OCI-LY7 (cell line): ENCODE data around the gene YTHDF1. TPM values are rescaled to one million over a fixed set of nuclear protein-coding genes. Genes with fewer than 3 reads are reported as not detected.

ENCODE experiments used
- BruUV-seq: library from RNA; stranded (reverse); fragments of 400-500 nt; replicated peaks from 2 replicates; lab custom pipeline; 2021; lab: Mats Ljungman, UMichigan
- CTCF ChIA-PET: fragments of 300-600 bp; sonication (Branson Sonifier 250); formaldehyde crosslinking; loops from one replicate; lab custom pipeline; 2022; ENCODE audit warnings: antibody characterized with exemption; ENCODE audit not compliant: unreplicated experiment; lab: Charles Lee
- POLR2A ChIA-PET: fragments of 300-600 bp; sonication (Branson Sonifier 250); formaldehyde crosslinking; loops from one replicate; lab custom pipeline; 2022; ENCODE audit warnings: antibody characterized with exemption; lab: Charles Lee
- DNase-seq: peaks from one replicate; pipeline ENCODE4 v3.0.0-alpha.2; 2015; ENCODE audit warnings: low spot score
- H2AFZ ChIP-seq: fragments of 200-600 bp; sonication (generic), shearing (Covaris generic); 2 replicates; pipeline ENCODE4 v1.6.1; 2014; ENCODE audit warnings: mild to moderate bottlenecking, antibody characterized with exemption, low read length, moderate library complexity
- H3K27ac ChIP-seq: fragments of 200-600 bp; sonication (generic); 2 replicates; pipeline ENCODE4 v1.5.1; 2014; ENCODE audit warnings: mixed run types, low read depth, mild to moderate bottlenecking, moderate library complexity, low read length, inconsistent platforms; ENCODE audit not compliant: poor library complexity, severe bottlenecking
- H3K36me3 ChIP-seq: fragments of 200-600 bp; sonication (generic); 2 replicates; pipeline ENCODE4 v1.6.1; 2014; ENCODE audit warnings: mild to moderate bottlenecking, antibody characterized with exemption, low read length, moderate library complexity, mixed read lengths; ENCODE audit not compliant: insufficient read depth
- H3K4me1 ChIP-seq: fragments of 200-600 bp; sonication (generic); 2 replicates; pipeline ENCODE4 v1.5.1; 2014; ENCODE audit warnings: mild to moderate bottlenecking, low read length; ENCODE audit not compliant: insufficient read depth, poor library complexity, severe bottlenecking
- H3K4me2 ChIP-seq: fragments of 200-600 bp; sonication (generic); 2 replicates; pipeline ENCODE4 v1.6.1; 2014; ENCODE audit warnings: mild to moderate bottlenecking, low read length
- H3K4me3 ChIP-seq: fragments of 200-600 bp; sonication (generic); 2 replicates; pipeline ENCODE4 v1.5.1; 2014; ENCODE audit warnings: mild to moderate bottlenecking, low read depth, low read length; ENCODE audit not compliant: poor library complexity, severe bottlenecking
- H3K79me2 ChIP-seq: fragments of 200-600 bp; sonication (generic); 2 replicates; pipeline ENCODE4 v1.6.1; 2016; ENCODE audit warnings: low read depth, mild to moderate bottlenecking, low read length, moderate library complexity, mixed read lengths; ENCODE audit not compliant: insufficient read depth
- H3K9me2 ChIP-seq: fragments of 200-600 bp; sonication (generic); 2 replicates; pipeline ENCODE4 v1.6.1; 2016; ENCODE audit warnings: mild to moderate bottlenecking, low read length, mixed read lengths; ENCODE audit not compliant: insufficient read depth
- H3K9me3 ChIP-seq: fragments of 200-600 bp; sonication (generic); 2 replicates; pipeline ENCODE4 v1.6.1; 2014; ENCODE audit warnings: mild to moderate bottlenecking, mixed run types, low read length, mixed read lengths
- H4K20me1 ChIP-seq: fragments of 200-600 bp; sonication (generic); 2 replicates; pipeline ENCODE4 v1.6.1; 2014; ENCODE audit warnings: mild to moderate bottlenecking, antibody characterized with exemption, low read length, moderate library complexity, mixed read lengths; ENCODE audit not compliant: insufficient read depth
- EZH2phosphoT487 ChIP-seq: fragments of 200-600 bp; sonication (generic); IDR thresholded peaks from 2 replicates; pipeline ENCODE4 v1.6.1; 2018; ENCODE audit warnings: low read depth, borderline replicate concordance, mild to moderate bottlenecking, mixed run types, antibody characterized with exemption, low read length, moderate library complexity, mixed read lengths
- intact Hi-C: fragments of 100-400 bp; cut with micrococcal nuclease; formaldehyde crosslinking; loops from one replicate; pipeline ENCODE4 v1.10.0; 2022; ENCODE audit not compliant: unreplicated experiment
- total RNA-seq, 2 experiments: library from RNA; depleted of rRNA in 1 of 2; stranded (reverse); fragments of >200 nt in 1 of 2; shearing (Covaris generic) in 1 of 2; gene quantifications; 2 replicates each; pipeline ENCODE4 v1.2.3, GENCODE V29; 2014 to 2022
- TF ChIP-seq, protein P1 (sequence below): fragments of 200-600 bp; sonication (generic); conservative IDR thresholded peaks from 2 replicates; pipeline ENCODE4 v1.5.1; 2014; ENCODE audit warnings: mild to moderate bottlenecking, antibody characterized with exemption, low read length, moderate library complexity, mixed read lengths

YTHDF1 gene
- total RNA-seq, 2 experiments from 2014 or later, result 31.3 to 42.7 TPM

DNA sequence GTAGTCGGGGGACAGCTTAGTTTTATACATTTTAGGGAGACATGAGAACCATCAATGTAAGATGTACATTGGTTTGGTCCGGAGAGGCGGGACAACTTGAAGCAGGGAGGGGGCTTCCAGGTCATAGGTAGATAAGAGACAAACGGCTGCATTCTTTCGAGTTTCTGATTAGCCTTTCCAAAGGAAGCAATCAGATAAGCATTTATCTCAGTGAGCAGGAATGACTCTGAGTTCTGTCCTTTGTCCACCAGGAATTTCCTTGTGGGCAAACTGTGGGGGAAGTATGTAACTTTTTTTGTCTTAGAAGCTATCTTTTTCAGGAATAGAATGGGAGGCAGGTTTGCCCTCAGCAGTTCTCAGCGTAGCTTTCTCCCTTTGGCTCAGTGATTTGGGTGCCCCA is 1.4 kb downstream of the YTHDF1 start:
- BruUV-seq, result TSS peak; percentile 59

DNA sequence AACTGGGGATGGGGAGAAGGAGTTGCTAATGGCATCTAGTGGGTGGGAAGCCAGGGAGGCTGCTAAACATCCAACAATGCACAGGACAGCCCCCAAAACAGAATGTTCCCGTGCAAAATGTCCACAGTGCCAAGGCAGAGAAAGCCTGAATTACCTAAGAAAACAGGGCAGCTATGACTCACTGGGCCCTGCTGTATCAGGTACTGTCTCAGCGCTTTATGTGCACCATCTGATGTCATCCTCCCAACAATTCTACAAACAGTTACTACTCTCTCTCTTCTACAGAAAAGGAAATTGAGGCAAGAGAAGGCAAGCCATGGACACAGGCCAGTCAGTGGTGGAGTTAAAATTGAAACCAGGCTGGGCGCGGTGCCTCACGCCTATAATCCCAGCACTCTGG is 3.1 kb downstream of the YTHDF1 start:
- Histone ChIP-seq H3K27ac (no peak overlapping the region), H2AFZ (no peak overlapping the region), H3K79me2 (peaks cover 77% of the 10 kb centered on the region), H3K4me3 (no peak overlapping the region), H3K4me1 (peaks cover 23% of the 10 kb centered on the region), H4K20me1 (peaks cover 43% of the 10 kb centered on the region), H3K4me2 (no peak overlapping the region), H3K9me3 (no peaks in the 10 kb centered on the region), H3K36me3 (peaks cover 78% of the 10 kb centered on the region), H3K9me2 (no peaks in the 10 kb centered on the region)
- ChIA-PET POLR2A (no interaction called here), CTCF (no interaction called here)
- no TSS peak for BruUV-seq
- TF ChIP-seq, protein P1, sequence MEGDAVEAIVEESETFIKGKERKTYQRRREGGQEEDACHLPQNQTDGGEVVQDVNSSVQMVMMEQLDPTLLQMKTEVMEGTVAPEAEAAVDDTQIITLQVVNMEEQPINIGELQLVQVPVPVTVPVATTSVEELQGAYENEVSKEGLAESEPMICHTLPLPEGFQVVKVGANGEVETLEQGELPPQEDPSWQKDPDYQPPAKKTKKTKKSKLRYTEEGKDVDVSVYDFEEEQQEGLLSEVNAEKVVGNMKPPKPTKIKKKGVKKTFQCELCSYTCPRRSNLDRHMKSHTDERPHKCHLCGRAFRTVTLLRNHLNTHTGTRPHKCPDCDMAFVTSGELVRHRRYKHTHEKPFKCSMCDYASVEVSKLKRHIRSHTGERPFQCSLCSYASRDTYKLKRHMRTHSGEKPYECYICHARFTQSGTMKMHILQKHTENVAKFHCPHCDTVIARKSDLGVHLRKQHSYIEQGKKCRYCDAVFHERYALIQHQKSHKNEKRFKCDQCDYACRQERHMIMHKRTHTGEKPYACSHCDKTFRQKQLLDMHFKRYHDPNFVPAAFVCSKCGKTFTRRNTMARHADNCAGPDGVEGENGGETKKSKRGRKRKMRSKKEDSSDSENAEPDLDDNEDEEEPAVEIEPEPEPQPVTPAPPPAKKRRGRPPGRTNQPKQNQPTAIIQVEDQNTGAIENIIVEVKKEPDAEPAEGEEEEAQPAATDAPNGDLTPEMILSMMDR, result no peak
- TF ChIP-seq EZH2phosphoT487, result no peak
- intact Hi-C loops, result no loop called here
- no peak for DNase-seq

More for the DNA sequence above, 1.4 kb downstream of the YTHDF1 start:
- peaks cover 61% of the 10 kb centered on the region for H3K36me3 ChIP-seq
- peak overlapping the region; percentile 100 for H3K4me3 ChIP-seq
- intact Hi-C loops, result no loop called here
- H3K4me1 ChIP-seq, result peaks cover 23% of the 10 kb centered on the region
- H3K79me2 ChIP-seq, result peaks cover 60% of the 10 kb centered on the region
- TF ChIP-seq, protein P1, result no peak
- TF ChIP-seq EZH2phosphoT487, result no peak
- H3K9me2 ChIP-seq, result no peaks in the 10 kb centered on the region
- H3K9me3 ChIP-seq, result no peaks in the 10 kb centered on the region
- CTCF ChIA-PET, result no interaction called here
- no peak for DNase-seq
- peak overlapping the region; percentile 73 for H3K4me2 ChIP-seq
- no peak overlapping the region for H2AFZ ChIP-seq
- H3K27ac ChIP-seq, result no peak overlapping the region
- peaks cover 27% of the 10 kb centered on the region for H4K20me1 ChIP-seq
- POLR2A ChIA-PET, result interaction anchor here (0.9 to 1.7 kb wide), 2 partner anchors 8 to 14 kb away, joined by 3 to 5 read pairs; no protein-coding TSS in a partner anchor

DNA sequence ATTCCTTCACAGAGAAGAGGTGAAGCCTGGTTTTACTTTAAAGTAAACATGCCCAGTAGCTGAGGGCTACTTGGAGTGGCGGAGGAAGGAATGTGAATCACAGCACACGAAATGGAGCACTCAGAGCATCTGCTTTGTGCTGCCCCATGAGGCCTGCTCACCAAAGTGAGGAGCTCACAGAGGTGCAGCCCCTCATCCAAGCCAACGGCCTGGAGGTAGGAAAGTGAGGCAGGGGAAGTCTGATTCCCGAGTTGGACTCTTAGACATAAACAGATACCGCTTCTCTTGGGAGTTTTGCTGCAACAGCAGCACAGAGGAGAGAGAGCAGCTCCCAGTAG is 3.6 kb downstream of the YTHDF1 start:
- Histone ChIP-seq H3K4me2 (no peak overlapping the region), H3K4me1 (peaks cover 21% of the 10 kb centered on the region), H4K20me1 (peaks cover 44% of the 10 kb centered on the region), H3K4me3 (no peak overlapping the region), H3K79me2 (peaks cover 82% of the 10 kb centered on the region), H3K27ac (no peak overlapping the region), H3K9me3 (no peaks in the 10 kb centered on the region), H2AFZ (no peak overlapping the region), H3K36me3 (peaks cover 83% of the 10 kb centered on the region), H3K9me2 (no peaks in the 10 kb centered on the region)
- DNase-seq, result no peak
- TF ChIP-seq, protein P1, result no peak
- TF ChIP-seq EZH2phosphoT487, result no peak
- no TSS peak for BruUV-seq
- intact Hi-C loops, result no loop called here
- ChIA-PET CTCF (no interaction called here), POLR2A (no interaction called here)
